Cardiac muscle cell (in vitro differentiated cells and primary cell): ENCODE measurements around the gene GTF3C2. TPM values are rescaled to one million over a fixed set of nuclear protein-coding genes. Genes with fewer than 3 reads are reported as not detected.
"Not testable (repeated sequence)": the region's sequence is repeated elsewhere in the genome, so short reads cannot be mapped to it uniquely, and the experiment has no call there.

Experiments
- DNase-seq, 2 donors: peaks; one replicate each; pipeline versions ENCODE4 v3.0.0 to v3.0.0-alpha.2; 2010 to 2017; ENCODE audit warnings: low read depth in 1 of 2, low spot score in 1 of 2
- H3K27ac ChIP-seq: fragments of 200-600 bp; sonication (generic); 2 replicates; pipeline ENCODE4 v1.5.1; 2016
- H3K27me3 ChIP-seq: fragments of 200-600 bp; sonication (generic); 2 replicates; pipeline ENCODE4 v1.6.0; 2016; ENCODE audit warnings: control low read depth
- H3K36me3 ChIP-seq: fragments of 200-600 bp; sonication (generic); 2 replicates; pipeline ENCODE4 v1.5.1; 2016; ENCODE audit warnings: control low read depth
- H3K4me1 ChIP-seq: fragments of 200-600 bp; sonication (generic); 2 replicates; pipeline ENCODE4 v1.8.1; 2017; ENCODE audit warnings: low read depth, mild to moderate bottlenecking, mixed run types
- H3K4me3 ChIP-seq: fragments of 200-600 bp; sonication (generic); 2 replicates; pipeline ENCODE4 v1.5.1; 2016; ENCODE audit warnings: mild to moderate bottlenecking
- H3K9me3 ChIP-seq: fragments of 200-600 bp; sonication (generic); 2 replicates; pipeline ENCODE4 v1.5.1; 2017; ENCODE audit warnings: low read depth, mild to moderate bottlenecking, control low read depth
- CTCF ChIP-seq: IDR thresholded peaks from 2 replicates; pipeline ENCODE4 v1.5.1; 2012; ENCODE audit warnings: low read depth, mild to moderate bottlenecking, low read length
- polyA plus RNA-seq: library from polyadenylated mRNA; unstranded; fragments of >200 nt; fragmentation: Nextera tagmentation; extraction: Ambion mirVana; gene quantifications from 2 replicates; pipeline ENCODE4 v1.2.1, GENCODE V29; 2016
- total RNA-seq: library from RNA; depleted of rRNA; stranded (reverse); fragments of >200 nt; gene quantifications from 2 replicates; pipeline ENCODE4 v1.2.3, GENCODE V29; 2016

Gene GTF3C2
- total and polyA plus RNA-seq, 2 experiments from 2014 or later: 38.2 to 47.7 TPM

- H3K4me1 ChIP-seq: no peaks in the 10 kb centered on the region
- H3K4me3 ChIP-seq: no peak overlapping the region
- TF ChIP-seq CTCF: no peak
- peaks cover 40% of the 10 kb centered on the region for H3K27me3 ChIP-seq
- no peak for DNase-seq
- H3K27ac ChIP-seq: no peak overlapping the region
- H3K36me3 ChIP-seq: peaks cover 6% of the 10 kb centered on the region
- H3K9me3 ChIP-seq: no peaks in the 10 kb centered on the region
Measured at GRCh38 chr2:27306136-27306535, 50.4 kb downstream of the GTF3C2 start.

- Histone ChIP-seq H3K27ac (no peak overlapping the region), H3K9me3 (no peaks in the 10 kb centered on the region), H3K27me3 (peaks cover 40% of the 10 kb centered on the region), H3K4me1 (no peaks in the 10 kb centered on the region), H3K4me3 (no peak overlapping the region), H3K36me3 (peaks cover 8% of the 10 kb centered on the region)
- TF ChIP-seq CTCF: no peak
- DNase-seq: no peak
Measured at GRCh38 chr2:27305516-27305915, 51.0 kb downstream of the GTF3C2 start.

GRCh38 chr2:27304488-27305240, 51.9 kb downstream of the GTF3C2 start:
- Histone ChIP-seq H3K4me3 (no peak overlapping the region), H3K9me3 (no peaks in the 10 kb centered on the region), H3K36me3 (peaks cover 9% of the 10 kb centered on the region), H3K27me3 (peaks cover 40% of the 10 kb centered on the region), H3K27ac (no peak overlapping the region), H3K4me1 (no peaks in the 10 kb centered on the region)
- DNase-seq: no peak
- TF ChIP-seq CTCF: no peak

GRCh38 chr2:27303093-27304025, 53.2 kb downstream of the GTF3C2 start:
- Histone ChIP-seq H3K36me3 (peaks cover 9% of the 10 kb centered on the region), H3K27me3 (peaks cover 40% of the 10 kb centered on the region), H3K9me3 (no peaks in the 10 kb centered on the region), H3K4me1 (no peaks in the 10 kb centered on the region), H3K4me3 (no peak overlapping the region), H3K27ac (peak overlapping the region; percentile 23)
- DNase-seq: peak; percentile 82 to 88
- peak; percentile 88 for TF ChIP-seq CTCF

GRCh38 chr2:27300606-27301005, 56.0 kb downstream of the GTF3C2 start:
- not testable (repeated sequence) for DNase-seq, H3K27ac ChIP-seq, H3K4me1 ChIP-seq, H3K4me3 ChIP-seq, H3K9me3 ChIP-seq, H3K36me3 ChIP-seq
- H3K27me3 ChIP-seq: peaks cover 14% of the 10 kb centered on the region
